AG08395 (cell line): ENCODE measurements around the gene LYZ.
"Not testable (repeated sequence)": the region's sequence is repeated elsewhere in the genome, so short reads cannot be mapped to it uniquely, and the experiment has no call there.

Experiments
- DNase-seq: peaks from one replicate; pipeline ENCODE4 v3.0.0; 2012; ENCODE audit warnings: mixed read lengths, low spot score

Gene LYZ

GRCh38 chr12:69348162-69348938 is at the start of gene LYZ:
Gene LYZ, plus strand, starts transcription at chr12:69348381. Its CDS starts 28 bp downstream, at chr12:69348409.
- DNase-seq: no peak

- no peak for DNase-seq
Observed at GRCh38 chr12:69298947-69299346, 49.2 kb upstream of the LYZ start.

GRCh38 chr12:69304284-69304683 is 43.9 kb upstream of the LYZ start:
- no peak for DNase-seq

- no peak for DNase-seq
Observed at GRCh38 chr12:69309461-69309860, 38.7 kb upstream of the LYZ start.

GRCh38 chr12:69313209-69313608 is 35.0 kb upstream of the LYZ start:
- no peak for DNase-seq

GRCh38 chr12:69316784-69317183 is 31.4 kb upstream of the LYZ start:
- DNase-seq: not testable (repeated sequence)

GRCh38 chr12:69317233-69317632 is 30.9 kb upstream of the LYZ start:
- not testable (repeated sequence) for DNase-seq

GRCh38 chr12:69318225-69318624 is 30.0 kb upstream of the LYZ start:
- no peak for DNase-seq

- no peak for DNase-seq
Observed at GRCh38 chr12:69321351-69321750, 26.8 kb upstream of the LYZ start.

- no peak for DNase-seq
Observed at GRCh38 chr12:69324797-69325466, 23.2 kb upstream of the LYZ start.

- DNase-seq: no peak
Observed at GRCh38 chr12:69328426-69328825, 19.8 kb upstream of the LYZ start.

GRCh38 chr12:69329669-69330428 is 18.3 kb upstream of the LYZ start:
- no peak for DNase-seq

- DNase-seq: no peak
Observed at GRCh38 chr12:69330475-69331473, 17.4 kb upstream of the LYZ start.

GRCh38 chr12:69331519-69331908 is 16.7 kb upstream of the LYZ start:
- no peak for DNase-seq

GRCh38 chr12:69331909-69332684 is 16.1 kb upstream of the LYZ start:
- DNase-seq: no peak

- no peak for DNase-seq
Observed at GRCh38 chr12:69332815-69333358, 15.3 kb upstream of the LYZ start.

GRCh38 chr12:69334158-69334557 is 14.0 kb upstream of the LYZ start:
- no peak for DNase-seq

- DNase-seq: no peak
Observed at GRCh38 chr12:69337311-69338090, 10.7 kb upstream of the LYZ start.

- DNase-seq: no peak
Observed at GRCh38 chr12:69338120-69338859, 9.9 kb upstream of the LYZ start.
